Esophagus squamous epithelium (tissue), 4 donors: ENCODE measurements around the gene IFRD1.

Source experiments
- POLR2A ChIP-seq, 4 donors: fragments of 450-650 bp; IDR thresholded peaks; one replicate each; pipeline ENCODE4 v1.6.1; 2017; ENCODE audit warnings: antibody characterized with exemption in 4 of 4, mild to moderate bottlenecking in 4 of 4, moderate library complexity in 3 of 4
- TF ChIP-seq, protein P1 (sequence below), 6 experiments: fragments of 450-650 bp in 4 of 6; fragments of 200-600 bp in 2 of 6; sonication (generic) in 2 of 6; IDR thresholded peaks; one replicate each; pipeline ENCODE4 v1.5.1; 2016 to 2019; ENCODE audit warnings: antibody characterized with exemption in 6 of 6, mild to moderate bottlenecking in 4 of 6, moderate library complexity in 4 of 6

DNA sequence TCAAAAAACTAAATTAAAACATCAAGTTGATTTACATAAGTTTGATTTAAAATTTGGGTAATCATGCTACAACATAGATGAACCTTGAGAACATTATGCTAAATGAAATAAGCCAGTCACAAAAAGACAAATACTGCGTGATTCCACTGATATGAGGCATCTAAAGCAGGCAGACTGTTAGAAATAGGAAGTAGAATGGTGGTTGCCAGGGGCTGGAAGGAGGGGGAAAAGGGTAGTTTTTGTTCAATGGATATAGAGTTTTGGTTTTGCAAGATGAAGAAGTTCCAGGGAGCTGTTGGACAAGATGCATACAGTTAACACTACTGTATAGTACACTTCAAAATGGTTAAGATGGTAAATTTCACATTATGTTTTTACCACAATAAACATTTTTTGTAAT is 45.0 kb upstream of the IFRD1 start:
- TF ChIP-seq, protein P1, sequence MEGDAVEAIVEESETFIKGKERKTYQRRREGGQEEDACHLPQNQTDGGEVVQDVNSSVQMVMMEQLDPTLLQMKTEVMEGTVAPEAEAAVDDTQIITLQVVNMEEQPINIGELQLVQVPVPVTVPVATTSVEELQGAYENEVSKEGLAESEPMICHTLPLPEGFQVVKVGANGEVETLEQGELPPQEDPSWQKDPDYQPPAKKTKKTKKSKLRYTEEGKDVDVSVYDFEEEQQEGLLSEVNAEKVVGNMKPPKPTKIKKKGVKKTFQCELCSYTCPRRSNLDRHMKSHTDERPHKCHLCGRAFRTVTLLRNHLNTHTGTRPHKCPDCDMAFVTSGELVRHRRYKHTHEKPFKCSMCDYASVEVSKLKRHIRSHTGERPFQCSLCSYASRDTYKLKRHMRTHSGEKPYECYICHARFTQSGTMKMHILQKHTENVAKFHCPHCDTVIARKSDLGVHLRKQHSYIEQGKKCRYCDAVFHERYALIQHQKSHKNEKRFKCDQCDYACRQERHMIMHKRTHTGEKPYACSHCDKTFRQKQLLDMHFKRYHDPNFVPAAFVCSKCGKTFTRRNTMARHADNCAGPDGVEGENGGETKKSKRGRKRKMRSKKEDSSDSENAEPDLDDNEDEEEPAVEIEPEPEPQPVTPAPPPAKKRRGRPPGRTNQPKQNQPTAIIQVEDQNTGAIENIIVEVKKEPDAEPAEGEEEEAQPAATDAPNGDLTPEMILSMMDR (IDR thresholded peaks at IDR 0.05), result no peak
- no peak for TF ChIP-seq POLR2A (IDR thresholded peaks at IDR 0.05)
